Globus pallidus (tissue), 1 donor: ENCODE results near the gene LRRC27.
"Not testable (repeated sequence)": the region's sequence is repeated elsewhere in the genome, so short reads cannot be mapped to it uniquely, and the experiment has no call there.

Experiments used
- DNase-seq: peaks from one replicate; pipeline ENCODE4 v3.0.0-alpha.2; 2015; ENCODE audit warnings: low spot score

LRRC27 gene

DNA sequence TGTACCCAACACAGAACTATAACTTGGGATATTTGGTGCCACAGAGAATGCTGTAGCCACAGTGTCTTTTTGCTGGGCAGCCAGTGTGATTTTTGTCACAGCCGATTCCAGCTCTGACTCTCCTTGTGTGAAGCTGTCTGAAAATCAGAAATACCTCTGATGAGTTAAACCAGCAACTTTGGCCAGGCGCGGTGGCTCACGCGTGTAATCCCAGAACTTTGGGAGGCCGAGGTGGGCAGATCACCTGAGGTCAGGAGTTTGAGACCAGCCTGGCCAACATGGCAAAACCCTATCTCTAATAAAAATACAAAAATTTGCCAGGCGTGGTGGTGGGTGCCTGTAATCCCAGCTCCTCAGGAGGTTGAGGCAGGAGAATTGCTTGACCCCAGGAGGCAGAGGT is 5.9 kb downstream of the LRRC27 start:
- DNase-seq: not testable (repeated sequence)

DNA sequence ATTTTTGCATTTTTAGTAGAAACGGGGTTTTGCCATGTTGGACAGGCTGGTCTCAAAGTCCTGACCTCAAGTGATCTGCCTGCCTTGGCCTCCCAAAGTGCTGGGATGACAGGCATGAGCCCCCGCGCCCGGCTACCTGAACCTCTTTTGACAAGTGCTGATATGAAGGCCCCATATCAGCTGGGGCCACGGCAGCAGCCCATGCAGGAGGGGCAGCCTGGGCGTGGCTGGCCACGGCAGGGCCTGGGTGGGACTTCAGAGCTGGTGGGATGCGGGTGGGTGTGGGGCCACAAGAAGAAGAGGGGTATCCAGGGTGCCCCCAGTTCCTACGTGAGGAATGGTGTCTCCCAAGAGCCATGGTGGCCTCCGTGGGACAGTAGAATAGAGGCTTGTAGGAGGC is 6.9 kb downstream of the LRRC27 start:
- DNase-seq: no peak

DNA sequence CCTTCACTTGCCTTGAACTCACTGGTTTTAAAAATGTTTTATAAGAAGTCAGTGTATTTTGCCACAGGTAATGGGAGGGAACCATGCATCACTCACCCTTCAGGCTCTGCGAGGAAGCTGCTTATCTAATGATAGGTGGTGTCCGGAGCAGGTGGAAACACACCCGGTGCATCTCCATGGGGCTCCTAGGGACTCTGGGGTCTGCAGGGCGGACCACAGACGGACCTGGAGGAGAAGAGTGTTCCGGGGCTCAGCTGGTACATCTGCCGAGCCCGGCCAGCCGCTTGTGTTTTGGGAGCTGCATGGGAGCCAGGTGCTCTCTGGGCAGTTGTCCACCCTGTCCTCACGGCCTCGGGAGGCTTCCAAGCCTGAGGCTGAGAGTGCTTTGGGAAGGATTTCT is 7.3 kb downstream of the LRRC27 start:
- DNase-seq: no peak

DNA sequence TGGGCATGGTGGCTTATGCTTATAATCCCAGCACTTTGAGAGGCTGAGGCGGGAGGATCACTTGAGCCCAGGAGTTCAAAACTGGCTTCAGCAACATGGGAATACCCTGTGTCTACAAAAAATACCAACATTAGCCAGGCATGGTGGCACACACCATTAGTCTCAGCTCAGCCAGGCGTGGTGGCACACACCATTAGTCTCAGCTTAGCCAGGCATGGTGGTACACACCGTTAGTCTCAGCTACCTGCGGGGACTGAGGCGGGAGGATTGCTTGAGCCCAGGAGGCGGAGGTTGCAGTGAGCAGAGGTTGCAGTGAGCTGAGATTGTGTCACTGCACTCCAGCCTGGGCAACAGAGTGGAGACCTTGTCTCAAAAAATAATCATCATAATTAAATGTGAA is 9.0 kb downstream of the LRRC27 start:
- no peak for DNase-seq

DNA sequence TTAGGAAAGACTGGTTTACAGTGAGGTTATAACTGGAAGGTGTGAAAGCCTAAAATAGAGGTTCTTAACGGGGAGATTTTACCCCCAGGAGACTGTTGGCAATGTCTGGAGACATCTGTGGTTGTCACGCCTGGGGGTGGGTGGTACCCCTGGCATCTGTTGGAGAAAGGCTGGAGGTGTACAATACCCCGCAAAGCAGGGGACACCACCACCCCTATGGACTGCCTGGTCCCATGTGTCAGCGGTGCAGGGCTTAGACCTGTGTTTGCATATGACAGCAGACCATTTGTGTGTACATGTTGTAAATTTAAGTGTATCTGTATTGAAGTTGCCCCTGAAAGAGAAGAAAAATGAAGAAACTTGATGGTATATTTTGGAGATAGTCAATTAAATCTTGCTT is 9.8 kb downstream of the LRRC27 start:
- no peak for DNase-seq

DNA sequence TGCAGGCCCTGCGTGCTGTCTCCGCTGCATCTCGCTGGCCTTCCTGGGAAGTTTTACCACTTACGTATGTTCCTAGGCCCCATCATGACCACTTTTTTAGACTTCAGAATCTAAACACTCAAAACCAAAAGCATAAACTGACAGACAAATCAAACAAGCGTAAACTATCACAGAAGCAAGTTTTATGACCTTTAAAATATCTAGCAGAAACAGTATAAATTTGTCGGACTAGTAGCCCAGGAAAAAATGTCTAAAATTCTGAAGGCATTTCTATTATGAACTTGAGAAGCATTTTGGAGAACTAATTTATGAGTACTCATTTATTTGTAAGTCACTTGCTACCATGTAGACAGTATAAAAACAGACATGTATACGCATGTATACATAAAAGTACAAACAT is 10.6 kb downstream of the LRRC27 start:
- DNase-seq: no peak

DNA sequence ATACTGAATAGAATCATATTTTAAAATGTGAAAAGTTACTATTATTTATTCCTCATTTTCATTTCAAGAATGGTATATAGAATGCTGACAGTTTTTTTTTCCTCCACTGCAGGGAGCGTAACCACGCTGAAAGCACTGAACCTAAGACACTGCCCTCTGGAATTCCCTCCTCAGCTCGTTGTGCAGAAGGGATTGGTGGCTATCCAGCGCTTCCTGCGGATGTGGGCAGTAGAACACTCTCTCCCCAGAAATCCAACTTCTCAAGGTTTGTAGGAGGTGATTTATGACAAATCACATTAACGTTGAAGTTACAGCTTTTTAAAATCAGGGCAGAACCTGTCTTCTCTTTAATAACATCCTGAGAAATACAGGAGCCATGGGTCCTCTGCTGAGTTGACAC is 12.4 kb downstream of the LRRC27 start:
- DNase-seq: no peak

DNA sequence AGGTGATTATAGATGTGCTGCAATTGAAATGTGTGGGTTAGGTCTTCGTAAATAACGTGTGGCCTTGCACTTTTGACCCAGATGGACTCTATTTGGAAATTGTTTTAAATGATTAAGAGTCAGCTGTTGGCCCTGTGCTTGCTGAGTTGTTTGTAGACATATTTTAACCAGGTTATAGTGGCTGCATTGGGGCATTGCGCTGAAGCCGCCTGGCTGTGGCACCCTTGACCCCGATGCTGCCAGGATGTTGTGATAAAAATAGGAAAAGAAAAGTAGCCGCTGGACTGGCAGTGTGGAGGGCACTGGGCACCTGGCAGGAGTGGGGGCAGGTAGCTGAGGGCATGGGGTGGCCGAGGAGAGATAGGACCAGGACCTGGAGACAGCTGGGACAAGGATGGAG is 13.4 kb downstream of the LRRC27 start:
- no peak for DNase-seq

DNA sequence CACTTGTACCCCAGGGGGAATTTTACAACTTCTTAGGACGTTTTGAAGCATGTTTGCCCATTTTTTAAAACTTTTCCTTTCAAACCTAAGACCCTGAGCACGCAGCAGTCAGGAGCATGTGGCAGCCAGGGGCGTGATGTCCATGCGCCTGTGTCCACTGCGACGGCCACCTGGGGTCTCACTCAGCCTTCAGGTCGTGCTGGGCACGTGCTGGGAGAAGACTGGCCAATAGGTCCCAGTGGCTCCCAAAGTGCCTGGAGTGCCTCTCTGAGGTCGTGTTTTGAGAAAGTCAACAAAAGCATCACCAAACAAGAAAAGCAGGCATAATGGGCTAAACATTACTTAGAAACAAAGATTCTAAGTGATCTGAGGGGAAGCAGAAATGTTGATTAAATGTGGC is 14.8 kb downstream of the LRRC27 start:
- no peak for DNase-seq

DNA sequence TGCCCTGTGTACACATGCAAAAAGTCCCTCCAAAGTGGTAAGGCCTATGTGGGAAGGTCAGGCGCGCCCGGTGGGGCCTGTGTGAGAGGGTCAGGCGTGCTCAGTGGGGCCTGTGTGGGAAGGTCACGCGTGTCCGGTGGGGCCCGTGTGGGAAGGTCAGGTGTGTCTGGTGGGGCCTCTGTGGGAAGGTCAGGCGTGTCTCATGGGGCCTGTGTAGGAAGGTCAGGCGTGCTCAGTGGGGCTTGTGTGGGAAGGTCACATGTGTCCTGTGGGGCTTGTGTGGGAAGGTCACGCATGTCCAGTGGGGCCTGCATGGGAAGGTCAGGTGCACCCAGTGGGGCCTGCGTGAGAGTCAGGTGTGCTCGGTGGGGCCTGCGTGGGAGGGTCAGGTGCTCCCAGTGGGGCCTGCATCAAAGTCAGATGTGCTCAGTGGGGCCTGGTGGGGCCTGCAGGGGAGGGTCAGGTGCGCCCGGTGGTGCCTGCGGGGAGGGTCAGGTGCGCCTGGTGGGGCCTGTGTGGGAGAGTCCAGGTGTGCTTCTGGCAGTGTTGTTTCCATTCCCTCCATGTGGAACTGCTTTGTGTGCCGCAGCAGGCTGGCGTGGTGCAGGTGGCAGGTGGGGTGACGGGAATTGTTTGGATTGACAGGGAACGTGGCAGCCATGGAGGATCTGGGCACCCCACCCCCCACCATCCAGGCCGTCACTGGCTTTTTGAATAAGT is 15.4 kb downstream of the LRRC27 start:
- DNase-seq: no peak

DNA sequence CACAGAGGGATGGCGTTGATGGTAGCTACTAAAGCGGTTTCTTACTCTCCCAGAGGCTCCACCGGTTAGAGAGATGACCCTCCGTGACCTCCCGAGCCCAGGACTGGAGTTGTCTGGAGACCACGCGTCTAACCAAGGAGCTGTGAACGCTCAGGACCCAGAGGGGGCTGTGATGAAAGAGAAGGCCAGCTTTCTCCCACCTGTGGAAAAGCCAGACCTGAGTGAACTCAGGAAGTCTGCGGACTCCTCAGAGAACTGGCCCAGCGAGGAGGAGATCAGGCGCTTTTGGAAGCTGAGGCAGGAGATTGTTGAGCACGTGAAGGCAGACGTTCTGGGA is 15.9 kb downstream of the LRRC27 start:
- DNase-seq: no peak

DNA sequence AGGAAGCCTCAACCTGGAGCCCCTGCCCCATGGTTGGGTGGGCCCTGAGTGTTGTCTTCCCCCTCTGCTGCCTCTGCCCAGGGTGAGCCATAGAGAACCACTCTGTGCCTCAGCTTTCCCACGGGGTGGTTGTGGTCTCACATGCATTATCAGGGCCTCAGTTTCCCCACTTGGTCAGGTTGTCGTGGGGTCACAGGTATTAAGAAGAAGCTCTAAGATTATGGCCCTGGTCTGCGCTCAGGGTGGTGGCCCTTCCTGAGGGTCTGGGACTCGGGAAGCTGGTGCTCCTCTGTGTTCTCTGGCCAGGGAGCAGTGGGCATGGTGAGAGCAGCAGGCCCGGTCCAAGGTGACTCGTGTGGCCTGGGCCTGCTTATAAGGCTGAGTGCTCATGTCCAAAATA is 17.8 kb downstream of the LRRC27 start:
- no peak for DNase-seq

DNA sequence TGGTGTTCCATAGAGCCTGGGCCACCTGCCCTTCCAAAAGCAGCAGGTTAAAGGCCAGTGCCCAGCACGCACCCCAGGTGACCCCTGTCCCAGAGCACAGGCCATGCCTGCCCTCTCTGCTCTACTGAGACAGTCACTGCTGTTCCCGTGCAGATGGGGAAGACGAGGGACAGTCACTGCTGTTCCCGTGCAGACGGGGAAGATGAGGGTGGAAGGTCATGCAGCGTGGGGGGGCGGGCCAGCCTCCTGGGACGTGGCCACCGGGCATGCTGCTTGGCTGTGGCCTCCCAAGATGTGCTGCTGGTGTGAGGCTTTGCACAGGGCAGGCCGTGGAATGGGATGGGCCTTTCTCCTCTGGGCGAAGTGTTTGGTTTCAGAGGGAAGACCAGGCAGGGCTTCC is 18.4 kb downstream of the LRRC27 start:
- DNase-seq: no peak

DNA sequence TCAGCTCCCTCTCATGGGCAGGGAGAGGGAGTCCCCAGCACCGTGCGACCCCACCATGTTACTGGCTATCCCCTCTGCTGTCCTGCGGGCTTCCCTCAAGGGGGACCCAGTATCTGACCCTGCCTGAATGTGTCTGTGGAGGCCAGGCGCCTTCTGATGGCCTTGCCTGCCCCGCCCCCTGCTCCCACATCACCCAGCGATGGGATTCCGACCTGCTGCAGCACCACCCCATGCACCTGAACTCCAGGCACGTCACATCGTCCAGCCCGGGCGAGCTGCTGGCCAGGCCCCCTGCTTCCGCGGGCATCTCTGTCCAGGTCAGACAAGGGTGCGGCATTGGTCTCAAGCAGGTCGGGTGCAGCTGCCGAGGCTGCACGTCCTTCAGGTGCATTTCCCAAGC is 19.0 kb downstream of the LRRC27 start:
- no peak for DNase-seq

DNA sequence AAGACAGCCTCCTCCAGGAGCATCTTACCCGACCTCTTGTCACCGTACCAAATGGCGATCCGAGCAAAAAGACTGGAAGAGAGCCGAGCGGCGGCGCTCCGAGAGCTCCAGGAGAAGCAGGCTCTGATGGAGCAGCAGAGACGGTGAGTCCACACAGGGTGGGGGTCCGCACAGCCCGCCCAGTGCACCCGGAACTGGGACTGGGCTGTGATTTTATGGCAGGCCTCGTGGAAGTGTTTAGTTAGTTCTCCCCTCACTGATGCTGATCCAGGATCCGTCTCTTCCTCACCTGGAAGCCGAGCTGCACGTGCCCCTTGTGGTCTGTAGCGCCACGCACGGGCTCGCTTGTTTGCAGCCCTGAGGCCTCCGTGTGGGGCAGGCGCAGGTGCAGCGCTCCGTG is 19.6 kb downstream of the LRRC27 start:
- no peak for DNase-seq

DNA sequence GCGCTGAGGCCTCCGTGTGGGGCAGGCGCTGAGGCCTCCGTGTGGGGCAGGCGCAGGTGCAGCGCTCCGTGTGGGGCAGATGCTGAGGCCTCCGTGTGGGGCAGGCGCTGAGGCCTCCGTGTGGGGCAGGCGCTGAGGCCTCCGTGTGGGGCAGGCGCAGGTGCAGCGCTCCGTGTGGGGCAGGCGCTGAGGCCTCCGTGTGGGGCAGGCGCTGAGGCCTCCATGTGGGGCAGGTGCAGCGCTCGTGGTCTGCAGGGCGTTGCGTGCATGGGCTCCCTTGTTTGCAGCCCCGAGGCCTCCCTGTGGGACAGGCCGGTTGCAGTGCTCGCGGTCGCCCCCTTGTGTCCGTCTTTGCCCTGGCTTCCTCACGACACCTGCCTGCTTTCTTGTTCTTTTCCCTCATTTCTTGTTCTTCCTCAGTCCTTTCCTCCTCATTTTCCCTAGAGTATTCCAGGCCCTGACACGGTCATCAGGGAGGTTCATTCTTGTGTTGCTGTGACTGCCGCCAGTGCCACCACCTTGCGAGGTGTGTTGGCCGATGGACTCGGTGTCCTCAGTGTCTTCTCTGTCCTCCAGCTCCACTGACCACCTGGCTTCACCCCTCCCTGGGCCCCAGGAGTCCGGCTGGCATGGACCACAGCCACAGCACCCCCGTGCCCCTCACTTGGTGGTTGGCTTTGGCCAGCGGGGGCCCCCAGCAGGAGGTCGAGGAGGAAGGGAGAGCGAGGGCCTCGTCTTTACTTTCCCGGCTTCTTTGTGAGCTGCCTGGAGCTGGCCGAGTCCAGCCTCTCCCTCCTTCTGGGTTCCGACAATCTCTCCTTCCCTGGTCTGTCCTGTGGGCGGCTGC is 20.7 kb downstream of the LRRC27 start:
- peak; percentile 16 for DNase-seq

DNA sequence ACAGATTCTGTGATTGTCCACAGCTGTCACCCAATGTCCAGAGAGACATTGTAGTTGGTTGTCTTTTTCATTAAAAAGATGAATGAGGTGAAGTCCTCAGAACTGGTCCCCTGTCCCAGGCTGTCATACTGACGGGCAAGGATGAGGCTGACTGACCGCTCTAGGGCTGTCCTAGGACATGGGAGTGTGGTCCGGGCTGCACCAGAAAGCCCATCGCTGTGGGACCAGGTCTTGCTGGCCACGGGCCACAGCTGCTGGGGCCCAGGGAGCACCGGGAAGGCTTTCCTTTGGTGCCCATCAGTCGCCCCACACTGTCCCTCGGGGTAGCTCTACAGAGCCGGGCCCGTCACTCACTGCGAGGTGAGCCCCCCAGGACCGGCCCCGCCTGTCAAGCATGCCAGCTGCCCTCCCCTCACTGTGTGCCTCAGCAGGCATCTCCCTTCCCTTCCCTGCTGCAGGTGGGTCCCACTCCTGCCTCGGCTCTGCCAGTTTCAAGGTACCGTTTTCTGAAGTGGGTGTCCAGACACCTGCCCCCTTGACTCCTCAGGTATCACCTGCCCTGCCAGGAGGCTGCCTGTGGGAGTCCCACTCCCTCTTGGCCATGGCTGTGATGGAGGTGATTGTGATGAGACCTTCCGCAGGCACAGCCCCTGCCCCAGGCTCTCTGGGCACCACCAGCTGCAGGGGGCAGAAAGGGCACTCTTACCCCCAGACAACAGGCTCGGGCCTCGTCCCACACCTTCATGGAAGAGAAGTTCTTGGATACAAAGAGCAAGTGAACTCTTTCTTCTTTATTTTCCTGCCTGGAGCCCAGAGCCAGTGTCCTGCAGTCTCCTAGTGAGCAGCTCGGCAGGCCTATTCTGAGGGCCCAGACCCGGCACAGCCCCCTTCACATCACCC is 21.7 kb downstream of the LRRC27 start:
- DNase-seq: no peak

DNA sequence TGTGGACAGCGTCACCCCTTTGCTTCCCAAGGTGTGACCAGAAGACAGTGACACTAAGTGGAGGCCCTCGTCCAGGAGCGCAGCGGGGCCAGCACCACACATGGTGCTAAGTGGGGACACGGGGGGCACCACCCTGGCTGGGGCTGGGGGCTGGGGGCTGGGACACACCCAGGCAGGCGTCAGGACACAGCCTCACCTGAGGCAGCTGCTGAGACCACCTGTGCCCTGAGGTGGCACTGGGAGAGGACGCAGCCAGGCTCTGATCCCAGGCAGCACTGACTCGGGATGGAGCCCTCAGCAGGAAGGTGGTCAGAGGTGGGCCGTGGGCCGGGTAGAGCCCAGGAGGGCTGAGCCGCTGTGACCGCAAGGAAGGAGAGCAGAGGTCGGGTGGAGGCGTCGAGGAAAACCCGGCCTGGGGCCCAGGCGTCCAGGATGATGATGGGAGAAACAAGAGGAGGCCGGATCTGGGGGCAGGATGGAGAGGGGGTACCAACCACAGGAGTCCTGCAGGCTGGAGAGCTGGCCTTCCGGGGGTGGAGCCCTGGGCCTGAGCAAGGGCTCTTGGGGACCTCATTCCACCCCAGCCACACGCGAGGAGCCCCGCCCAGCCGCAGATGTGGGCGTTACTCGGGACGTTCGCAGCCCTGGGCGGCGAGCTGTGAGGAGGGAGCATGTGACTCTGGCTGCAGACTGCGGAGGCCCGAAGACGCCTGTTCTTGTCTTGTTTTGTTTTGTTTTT is 22.5 kb downstream of the LRRC27 start:
- no peak for DNase-seq

DNA sequence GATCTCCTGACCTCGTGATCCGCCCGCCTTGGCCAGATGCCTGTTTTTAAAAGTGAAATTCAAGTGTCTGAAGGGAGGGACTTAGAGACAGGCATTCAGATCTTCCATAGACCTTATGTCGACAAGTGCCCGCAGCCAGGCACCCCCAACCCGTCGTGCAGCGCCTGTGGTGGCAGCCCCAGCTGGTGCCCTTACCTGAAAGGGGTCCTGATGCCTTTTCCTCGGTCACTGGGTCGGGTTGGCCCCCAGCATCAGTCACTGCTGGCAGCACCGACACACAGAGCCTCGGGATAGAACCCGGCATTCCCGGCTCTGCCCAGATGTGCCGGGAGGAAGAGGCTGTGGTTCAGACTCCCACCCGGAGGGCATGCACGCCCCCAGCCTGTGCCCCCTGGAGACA is 23.3 kb downstream of the LRRC27 start:
- DNase-seq: no peak

DNA sequence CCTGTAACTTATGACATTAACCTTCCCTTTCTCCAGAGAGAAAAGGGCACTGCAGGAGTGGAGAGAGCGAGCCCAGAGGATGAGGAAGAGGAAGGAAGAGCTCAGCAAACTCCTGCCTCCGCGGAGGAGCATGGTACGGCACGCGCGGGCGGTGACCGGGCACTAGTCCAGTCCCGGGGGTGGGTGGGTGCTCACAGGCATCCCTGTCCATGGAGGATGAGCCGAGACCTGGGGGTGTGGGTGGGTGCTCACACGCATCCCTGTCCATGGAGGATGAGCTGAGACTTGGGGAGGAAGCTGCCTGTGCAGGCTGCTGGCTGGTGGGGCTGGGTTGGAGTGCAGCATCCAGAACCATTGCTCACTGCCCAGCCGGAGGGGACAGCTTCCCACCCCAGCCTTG is 23.8 kb downstream of the LRRC27 start:
- no peak for DNase-seq

DNA sequence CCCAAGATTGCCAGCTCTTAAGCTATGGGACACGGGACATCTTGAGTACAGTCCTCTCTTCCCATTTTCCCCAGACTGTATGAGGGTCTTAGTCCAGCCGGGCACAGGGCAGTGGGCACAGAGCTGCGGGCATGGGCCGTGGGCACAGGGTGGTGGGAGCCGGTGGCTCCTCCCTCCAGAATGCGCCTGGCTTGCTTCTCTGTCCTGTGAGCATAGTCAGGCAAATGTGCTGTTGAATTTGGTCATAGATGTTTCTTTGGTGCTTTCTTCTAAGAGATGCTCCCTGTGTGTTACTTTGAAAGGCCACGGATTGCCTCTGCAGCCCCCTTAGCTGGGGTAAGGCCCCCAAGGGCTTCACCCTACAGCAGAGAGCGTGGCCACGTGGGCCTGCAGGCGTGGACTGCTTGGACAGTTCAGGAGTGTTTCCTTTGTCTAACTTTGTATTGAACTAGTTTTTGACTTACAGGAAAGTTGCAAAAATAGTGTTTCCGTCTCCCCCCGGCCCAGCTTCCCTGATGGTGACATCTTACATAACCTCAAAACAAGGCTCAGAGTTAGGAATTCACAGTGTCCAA is 24.7 kb downstream of the LRRC27 start:
- no peak for DNase-seq
